OCI-M2 (cell line): ENCODE data around the gene LRRC15.

ENCODE experiments used
- DNase-seq: peaks from one replicate; lab custom pipeline; 2025; ENCODE audit not compliant: unreplicated experiment; lab: John Stamatoyannopoulos, UW

LRRC15 gene

GRCh38 chr3:194305356-194306108 lies 64.0 kb downstream of the LRRC15 start:
- no peak for DNase-seq
